HG02588 (cell line): ENCODE measurements around the gene IL18RAP.

Experiments used
- ATAC-seq: cut with Tn5 transposase; IDR thresholded peaks from one replicate; pipeline ENCODE4 v1.9.1; 2021; ENCODE audit warnings: mild to moderate bottlenecking, moderate library complexity; ENCODE audit not compliant: unreplicated experiment

Gene IL18RAP

GRCh38 chr2:102492006-102492405, 69.0 kb downstream of the IL18RAP start:
- ATAC-seq, result no peak

- ATAC-seq, result no peak
These were observed 71.6 kb downstream of the IL18RAP start for GRCh38 chr2:102494570-102494969.

GRCh38 chr2:102498414-102498813, 75.5 kb downstream of the IL18RAP start:
- no peak for ATAC-seq

GRCh38 chr2:102499558-102499957, 76.6 kb downstream of the IL18RAP start:
- ATAC-seq, result no peak
